ENCODE measurements around the gene CXCL12.

CXCL12 gene

DNA sequence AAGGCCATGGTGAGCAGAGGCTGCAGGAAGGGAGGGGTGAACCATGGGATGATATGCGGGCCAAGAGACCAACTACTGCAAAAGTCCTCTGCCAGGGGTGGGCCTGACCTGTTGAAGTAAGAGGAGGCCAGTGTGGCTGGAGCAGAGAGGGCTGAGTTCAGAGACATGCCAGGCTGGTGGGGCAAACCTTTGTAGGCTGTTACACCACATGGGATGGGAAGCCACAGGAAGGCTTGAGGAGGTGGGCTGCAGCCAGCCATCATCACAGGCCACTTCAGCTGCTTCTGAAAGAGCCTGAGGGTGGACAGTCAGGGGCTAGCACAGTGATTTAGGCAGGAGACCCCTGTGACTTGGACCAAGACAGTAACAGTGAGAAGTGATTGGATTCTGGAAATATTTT lies 20.3 kb downstream of the CXCL12 start:
- DNase-seq (ENCODE audit: low read depth in 3 of 3) = no peak

DNA sequence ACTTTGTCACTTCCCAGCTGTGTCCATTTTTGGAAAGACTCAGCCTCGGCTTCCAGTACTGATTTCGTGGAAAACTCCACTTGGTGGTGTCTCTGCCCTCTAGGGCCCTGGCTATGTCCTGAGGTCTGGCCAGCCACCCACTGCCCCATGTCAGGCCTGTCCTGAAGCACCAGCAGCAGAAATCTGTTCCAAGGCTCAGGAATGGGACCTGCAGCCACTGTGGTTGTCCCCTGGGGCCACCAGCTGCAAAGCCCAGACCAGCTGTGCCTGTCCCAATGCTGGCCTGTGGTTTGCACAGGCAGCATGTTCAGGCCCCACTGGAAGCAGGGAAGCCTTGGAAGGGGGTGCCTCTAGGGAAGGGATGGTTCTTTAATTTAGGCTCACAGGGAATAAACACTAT lies 21.2 kb downstream of the CXCL12 start:
- DNase-seq (ENCODE audit: low read depth in 3 of 3) = no peak

DNA sequence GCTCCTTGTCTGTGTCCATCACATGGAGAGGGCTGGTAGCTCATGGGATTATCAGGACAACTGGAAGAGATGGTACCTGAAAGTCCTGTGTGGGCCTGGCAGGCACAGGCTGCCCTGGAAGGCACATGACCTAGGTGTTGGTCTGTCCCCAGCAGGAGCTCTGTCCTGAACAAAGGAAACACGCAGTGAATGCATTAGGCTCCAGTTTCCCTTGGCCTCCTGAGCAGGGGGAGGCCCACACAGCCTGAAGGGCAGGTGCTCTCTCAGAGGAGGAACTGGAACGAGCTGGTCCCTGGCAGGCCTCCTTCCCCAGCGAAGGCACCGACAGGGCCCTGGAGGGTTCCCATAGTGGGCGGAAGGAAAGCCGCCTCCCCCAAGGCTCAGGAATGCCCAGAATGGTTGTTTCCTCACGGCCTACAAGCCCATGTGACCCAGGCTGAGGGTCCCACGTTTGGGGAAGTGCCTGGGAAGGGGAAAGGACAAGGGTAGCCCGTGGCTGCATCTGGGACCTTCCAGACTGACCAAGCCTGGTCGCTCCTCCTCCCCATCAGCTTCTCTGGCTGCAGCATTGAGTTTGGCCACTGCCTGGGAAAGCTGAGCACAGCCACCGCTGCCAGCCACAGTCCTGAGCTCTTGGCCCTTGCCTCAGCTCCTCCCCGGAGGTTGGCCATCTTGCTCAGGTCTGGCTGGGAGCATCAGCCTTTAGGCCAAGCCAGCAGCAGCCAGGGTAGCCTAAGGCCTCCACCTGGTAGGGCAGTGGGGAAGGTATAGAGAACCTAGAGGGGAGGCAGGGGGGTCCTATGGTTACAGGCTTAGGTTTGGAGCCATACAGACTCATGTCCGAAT lies 21.8 kb downstream of the CXCL12 start:
- DNase-seq (ENCODE audit: low read depth in 3 of 3) = no peak

DNA sequence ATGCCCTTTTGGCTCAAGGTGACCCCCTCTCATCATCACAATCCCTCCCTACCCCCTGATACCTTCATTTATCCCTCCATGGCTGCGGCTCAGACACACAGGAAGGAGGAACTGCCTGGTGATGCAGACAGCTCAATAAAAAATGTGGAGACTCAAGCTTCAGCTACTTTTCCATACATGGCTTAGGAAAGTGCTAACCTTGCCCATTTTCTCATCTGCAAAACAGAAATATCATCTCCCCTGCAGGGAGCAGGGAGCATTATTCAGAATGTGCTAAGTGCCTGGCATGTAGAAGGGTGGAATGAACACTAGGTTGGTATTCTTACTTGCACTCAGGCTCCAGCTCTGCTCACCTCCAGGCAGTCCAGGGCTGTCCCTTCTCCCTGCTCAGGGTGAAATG lies 23.8 kb downstream of the CXCL12 start:
- DNase-seq (ENCODE audit: low read depth in 3 of 3) = no peak

DNA sequence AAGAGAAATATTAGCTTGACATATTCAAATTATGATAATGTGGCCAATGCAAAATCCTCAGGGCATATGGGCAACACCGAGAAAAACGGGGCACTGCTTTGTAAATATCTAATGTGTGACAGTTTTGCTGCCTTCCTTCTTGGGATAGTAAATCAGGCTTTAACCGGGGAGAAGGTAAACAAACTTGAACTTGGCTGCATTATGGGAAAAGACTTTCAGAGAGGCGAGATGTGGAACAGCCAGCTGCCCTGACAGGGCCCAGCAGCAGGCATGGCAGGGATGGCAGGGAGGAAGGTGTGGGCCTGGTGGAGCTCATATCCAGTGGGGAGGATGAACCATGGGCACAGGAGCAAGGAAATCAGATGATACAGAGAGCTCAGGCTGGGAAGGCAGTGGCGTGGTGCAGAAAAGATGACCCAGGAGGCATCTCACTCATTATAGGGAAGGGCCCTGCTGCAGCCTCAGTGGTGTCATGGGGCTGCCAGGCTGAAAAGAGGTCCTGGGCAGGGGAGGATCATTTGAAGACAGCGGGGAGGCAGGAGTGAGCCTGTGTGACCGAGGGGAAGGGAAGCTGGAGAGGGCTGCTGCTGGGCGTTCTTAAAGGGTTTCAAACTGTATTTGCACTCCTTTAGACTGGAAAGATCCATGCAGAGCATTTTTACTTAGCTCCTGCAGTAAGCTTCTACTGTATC lies 26.7 kb downstream of the CXCL12 start:
- no peak for DNase-seq (ENCODE audit: low read depth in 3 of 3)

DNA sequence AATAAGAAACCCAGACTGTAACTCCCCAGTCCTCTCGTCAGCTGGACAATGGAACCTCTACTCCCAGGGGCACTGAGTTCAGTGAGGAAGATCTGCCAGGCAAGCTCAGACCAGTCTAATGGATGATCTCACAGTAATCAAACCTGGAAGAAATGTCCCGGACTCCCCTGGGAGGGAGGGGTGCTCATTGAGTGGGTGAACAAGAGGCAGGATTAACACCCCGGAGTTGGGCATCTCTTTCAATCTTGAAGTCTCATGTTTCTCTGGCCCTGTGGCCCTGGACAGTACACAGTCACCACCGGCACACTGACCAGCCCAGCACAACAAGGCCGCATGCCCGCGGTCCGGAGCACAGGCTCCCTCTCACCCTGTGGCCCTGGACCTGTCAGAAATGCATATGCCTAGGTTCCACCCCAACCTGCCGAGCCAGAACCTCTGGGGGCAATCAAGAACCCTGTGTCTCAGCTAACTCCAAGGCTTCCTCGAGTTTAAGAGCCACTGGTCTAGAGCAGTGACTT lies 27.8 kb downstream of the CXCL12 start:
- no peak for DNase-seq (ENCODE audit: low read depth in 3 of 3)

DNA sequence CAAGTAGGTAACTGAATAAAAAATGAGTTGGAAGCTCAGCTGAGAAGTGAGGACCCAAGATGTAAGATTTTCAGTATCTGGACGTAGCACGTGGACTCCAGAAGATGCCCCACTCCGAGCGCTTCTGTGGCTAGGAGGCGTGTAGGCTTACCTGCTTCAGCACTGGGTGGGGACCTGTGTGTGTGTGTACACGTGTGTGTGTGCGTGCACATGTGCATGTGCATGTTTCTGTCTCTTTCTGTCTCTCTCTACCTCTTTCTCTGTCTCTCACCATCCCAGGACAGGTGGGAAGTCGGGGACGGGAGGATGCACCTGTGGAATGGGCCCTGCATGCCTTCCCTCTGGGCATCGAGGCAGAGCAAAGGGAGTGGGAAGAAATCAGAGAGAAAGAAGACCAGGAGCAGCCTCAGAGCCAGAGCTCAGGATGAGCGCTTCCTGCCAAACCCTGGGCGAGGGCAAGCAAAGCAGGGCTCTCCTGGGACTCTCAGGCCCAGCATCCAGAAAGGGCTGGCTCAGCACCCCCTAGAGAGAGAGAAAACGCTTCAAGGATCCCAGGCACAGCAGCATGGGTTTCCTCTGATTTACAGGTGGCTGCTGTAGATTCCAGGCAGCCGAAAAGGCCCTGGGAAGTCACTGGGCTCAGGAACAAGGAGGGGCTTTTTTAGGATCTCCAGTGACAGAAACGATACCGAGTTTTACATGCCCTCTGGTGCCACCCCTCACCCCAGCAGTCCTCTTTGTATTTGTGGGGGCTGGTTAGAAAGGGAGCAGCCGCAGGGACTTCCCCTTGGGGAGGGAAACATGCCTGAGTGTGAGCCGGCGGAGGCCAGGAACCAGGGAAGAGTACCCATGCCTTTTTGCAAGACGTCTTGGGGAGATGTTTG lies 28.5 kb downstream of the CXCL12 start:
- no peak for DNase-seq (ENCODE audit: low read depth in 3 of 3)

DNA sequence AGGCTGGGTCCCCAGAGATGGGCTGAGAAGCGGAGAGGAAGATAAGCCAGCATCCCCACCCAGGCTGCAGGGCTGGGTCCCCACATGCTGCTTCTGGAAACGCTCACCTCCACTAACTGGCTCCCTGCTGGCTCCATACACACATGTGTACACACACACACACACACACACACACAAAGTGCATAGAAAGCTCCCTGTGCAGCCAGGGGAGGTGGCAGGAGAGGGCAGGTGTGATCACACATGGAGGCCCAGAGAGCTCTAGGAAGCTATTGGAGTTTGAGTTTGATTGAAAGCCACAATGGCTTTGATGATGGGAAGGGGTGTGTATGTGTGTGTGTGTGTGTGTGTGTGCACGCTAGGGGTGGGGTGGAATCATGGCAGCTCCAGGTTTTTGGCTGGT lies 29.3 kb downstream of the CXCL12 start:
- no peak for DNase-seq (ENCODE audit: low read depth in 3 of 3)

DNA sequence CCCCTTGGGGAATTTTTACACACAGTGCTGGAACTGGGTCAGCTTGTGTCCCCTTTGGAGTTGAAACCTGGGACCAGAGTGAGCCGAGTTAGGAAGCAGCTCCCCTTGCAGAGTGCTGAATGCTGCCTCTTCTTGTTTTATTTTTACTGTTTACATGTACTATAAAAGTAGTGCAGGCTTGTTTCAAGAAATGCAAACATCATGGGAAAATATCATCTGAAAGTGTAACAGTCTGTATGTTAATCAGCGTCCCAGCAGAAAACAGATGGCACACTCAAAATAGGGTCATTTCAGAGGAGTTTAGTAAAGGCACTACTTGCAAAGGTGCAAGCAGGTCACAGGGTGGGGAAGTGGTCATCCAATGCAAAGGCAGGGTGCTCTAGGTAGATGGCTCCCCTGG lies 30.1 kb downstream of the CXCL12 start:
- DNase-seq (ENCODE audit: low read depth in 3 of 3) = no peak

DNA sequence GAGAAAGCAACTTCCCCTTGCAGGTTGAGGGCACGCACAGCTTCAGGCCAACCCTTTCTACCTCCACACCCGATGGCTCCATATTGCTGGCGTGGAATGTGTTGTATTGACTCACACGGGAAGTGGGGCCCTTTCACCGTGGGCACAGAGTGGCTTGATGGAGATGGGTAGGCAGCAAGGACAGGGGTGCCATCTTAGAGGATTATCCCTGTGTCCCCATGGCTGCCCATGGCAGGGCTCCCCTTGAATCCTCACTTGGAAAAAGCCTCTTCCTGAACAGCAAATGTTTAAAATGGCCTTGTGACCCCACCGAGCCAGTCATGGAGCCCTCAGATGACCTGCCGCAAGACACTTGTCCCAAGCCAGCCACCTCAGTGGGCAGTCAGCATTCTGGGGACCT lies 31.2 kb downstream of the CXCL12 start:
- DNase-seq (ENCODE audit: low read depth in 3 of 3) = no peak

DNA sequence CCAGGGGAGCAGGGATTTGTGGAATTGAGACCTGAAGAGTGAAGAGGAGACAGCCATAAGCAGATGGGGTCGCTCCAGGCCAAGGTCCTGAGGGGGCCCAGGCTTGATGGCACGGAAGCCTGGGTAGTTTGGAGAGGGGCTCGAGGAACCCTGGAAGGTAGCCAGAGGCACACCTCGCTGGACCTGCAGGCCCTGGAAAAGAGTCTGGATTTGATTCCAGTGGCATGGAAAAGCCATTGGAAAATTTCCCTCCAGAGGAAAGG lies 31.8 kb downstream of the CXCL12 start:
- DNase-seq (ENCODE audit: low read depth in 3 of 3) = no peak

DNA sequence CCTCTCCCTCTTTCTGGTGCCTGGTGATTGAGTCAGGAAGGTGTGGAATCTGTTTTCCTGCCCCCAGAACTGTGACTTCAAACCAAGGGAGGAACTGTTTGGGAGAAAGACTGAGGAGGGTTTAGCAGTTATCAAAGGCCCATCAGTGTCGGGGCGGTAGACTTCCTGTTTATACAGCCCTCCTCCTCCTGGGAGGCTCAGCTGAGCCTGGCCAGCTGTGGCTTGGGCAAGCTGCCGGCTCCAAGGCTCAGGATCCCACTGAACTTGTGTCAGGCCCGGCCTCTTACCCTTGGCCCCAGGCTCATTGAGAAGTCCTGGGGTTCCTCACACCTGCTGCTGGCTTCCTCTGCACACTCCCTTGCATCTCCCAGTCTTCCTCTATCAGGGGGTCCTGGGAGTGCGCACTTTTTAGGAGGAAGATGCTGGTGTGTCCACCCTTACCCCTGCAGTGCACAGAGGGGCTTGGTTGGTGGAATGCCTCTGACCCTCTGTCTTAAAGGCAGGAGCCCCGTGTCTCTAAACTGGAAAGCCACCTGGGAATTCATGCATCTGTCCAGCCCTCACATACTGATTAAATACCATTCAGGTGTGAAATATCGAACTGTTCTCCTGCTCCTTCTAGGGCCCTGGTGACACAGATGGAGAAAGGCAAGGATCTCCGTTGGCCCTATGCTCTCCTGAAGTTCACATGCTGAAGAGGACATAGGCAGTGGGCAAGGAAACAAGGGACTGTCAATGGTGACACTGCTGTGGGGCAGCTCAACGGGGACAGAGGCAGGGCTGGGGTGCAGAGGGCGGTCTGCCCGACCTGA lies 32.4 kb downstream of the CXCL12 start:
- DNase-seq (ENCODE audit: low read depth in 3 of 3) = no peak

DNA sequence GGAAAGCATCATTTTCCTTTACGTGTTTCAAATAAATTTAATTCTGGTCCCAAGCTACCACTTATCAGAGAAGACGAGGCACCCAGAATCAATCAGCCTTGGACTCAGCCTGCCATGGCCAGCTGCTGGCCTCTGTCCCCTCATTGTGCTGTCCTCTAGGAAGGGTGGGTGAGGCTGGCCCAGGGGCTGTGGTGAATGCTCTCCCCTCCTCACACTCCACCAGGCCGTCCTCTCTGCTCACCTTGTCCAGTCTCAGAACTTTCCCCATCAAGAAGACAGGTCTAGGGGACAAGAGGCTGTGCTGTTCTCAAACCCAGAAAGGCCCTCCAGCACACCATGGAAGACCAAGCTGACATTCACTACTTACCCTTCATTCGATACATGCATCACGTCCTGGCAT lies 36.4 kb downstream of the CXCL12 start:
- DNase-seq (ENCODE audit: low read depth in 3 of 3) = no peak

DNA sequence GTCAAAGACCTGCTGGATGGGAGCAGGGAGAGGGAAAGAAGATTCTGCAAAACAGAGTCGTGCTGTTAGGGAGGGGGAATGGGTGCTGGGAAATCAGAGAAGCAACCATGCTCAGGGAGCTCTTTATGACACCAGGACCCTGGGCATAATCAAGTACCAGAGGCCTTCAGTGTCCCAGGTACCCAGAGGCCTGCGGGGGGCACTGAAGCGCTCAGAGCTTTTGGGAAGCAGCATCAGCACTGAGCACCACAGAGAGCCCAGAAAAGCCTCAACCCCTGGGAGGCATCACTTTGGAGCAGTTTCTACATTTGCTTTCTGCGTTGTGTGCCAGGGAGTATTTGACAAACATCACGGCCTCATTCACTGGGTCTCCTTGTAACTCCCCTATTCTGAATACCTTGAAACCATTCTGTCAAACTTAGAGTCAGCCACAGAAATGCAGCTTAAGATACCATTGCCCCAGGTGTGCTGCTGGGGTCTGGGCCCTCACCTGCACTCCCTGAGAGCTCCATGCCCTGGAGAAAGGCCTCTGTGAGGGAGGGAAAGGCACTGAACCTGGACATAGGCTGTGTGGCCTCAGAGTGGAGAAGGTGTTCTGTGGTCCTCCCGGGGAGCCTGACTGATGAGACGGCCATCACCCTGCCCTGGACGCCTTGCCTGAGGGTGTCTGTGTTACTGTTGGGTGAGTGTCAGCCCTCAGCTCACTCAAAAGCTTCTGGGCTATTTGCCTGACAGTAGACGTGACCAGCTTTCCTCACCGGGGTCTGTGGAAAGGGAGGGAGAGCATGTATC lies 37.1 kb downstream of the CXCL12 start:
- DNase-seq (ENCODE audit: low read depth in 3 of 3) = no peak

DNA sequence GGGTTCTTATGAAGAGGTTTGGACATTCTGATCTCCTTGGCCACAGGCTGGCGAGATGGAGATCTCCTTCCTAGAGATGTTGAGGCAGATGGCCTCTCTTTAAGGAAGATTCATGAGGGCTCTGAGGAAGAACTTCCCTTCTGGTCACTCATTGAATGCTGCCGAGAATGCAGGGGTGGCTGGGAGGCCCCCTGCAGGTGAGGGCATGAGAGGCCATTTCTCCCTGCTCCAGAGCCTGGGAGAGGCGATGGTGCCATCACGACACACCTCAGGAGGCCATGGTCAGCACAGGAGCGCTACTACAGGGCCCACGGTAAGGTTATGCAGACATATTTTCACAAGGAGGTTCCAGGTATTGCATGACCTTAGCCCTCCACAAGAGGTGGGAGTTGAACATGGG lies 40.2 kb downstream of the CXCL12 start:
- no peak for DNase-seq (ENCODE audit: low read depth in 3 of 3)

DNA sequence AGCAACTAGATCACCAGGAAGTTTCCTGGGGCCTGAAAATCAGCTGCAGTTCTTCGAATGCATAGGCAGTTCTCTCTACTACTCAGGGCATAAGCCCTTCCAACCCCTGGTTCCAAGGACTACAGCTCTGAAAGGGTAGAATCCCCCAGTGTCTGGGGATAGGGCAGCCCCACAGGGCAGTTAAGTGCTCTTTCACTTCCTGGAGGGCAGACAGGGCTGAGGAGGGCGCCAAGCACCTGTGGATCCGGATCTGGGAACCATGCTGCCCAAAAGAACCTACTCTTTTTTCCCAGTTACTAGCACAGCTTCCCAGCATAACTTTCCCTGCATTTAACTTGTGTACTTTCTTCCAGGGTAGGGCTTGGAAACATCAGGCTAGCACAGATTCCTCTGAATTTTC lies 41.1 kb downstream of the CXCL12 start:
- no peak for DNase-seq (ENCODE audit: low read depth in 3 of 3)

DNA sequence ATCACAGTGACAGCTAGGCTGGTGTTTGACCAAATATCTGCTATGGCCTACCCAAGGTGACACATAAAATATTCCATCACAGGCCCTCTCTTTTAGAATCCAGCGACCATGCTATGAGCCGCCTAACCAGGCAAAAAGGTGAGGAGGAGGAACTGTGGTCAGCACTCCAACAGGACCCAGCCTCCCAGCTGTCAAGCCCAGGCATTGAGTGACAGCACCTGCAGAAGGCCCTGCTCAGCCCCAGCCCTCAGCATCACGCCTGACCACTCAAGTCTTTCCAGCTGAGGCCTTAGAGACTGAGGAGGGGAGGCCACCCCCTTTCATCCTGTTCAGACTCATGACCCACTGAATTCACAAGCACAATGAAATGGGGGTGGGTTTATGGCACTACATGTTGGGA lies 43.0 kb downstream of the CXCL12 start:
- no peak for DNase-seq (ENCODE audit: low read depth in 3 of 3)

DNA sequence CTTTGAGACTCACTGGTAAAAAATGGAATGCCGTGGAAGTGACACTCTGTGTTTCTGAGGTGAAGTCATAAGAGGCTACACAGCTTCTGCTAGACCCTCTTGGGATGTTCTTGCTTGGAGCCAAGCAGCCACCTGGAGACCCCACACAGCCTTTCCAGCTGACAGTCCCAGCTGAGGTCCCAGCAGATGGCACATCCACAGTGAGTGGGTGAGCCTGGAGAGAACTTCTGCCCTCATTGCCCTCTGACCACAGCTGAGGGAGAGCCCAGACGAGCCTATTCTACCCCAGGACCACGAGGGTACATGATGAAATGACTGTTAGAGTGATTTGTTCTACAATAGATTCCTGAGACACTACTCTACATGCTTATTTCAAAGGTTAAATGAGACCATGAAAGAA lies 44.3 kb downstream of the CXCL12 start:
- DNase-seq (ENCODE audit: low read depth in 3 of 3) = no peak

DNA sequence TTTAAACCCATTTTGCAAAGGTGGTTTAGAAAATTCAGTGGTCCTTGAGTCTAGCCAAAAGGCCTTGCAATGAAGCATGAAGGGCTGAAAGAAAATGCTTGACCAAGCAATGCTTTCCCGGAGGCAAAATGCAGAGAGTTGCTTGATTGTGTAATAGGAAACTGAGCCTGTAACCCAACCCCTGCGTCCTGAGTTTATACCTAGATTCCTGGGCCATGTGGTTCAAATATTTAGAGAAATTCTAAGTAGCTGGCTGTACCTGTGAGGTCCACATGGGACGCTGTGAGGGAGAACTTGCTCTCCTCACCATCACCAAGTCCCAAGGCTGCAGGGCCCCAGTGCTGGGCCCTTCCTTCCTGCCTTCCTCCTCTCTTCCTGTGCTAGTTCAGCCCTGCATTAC lies 45.7 kb downstream of the CXCL12 start:
- DNase-seq (ENCODE audit: low read depth in 3 of 3) = no peak

DNA sequence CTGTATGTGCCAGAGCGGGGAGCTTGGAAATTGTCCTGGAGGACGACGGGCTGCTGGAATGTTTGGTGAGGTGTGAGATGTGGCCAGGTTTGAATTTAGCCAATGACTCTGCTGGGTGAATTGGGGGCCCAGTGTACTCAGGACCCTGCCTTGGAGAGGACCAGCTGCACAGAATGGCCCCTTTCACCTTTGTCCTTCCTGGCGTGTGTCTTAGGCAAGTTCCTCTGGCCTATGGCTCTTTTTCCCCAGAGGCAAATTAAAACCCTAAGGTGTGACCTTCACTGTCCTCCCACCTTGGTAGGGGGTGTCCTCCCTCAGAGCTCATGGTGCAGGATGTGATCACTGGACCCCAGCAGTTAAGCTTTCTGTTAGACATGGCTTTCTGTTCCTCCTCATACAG lies 47.8 kb downstream of the CXCL12 start:
- DNase-seq (ENCODE audit: low read depth in 3 of 3) = no peak
